ENCODE results near the gene ZBTB20. TPM values are rescaled to one million over a fixed set of nuclear protein-coding genes. Genes with fewer than 3 reads are reported as not detected.

Gene ZBTB20
- total RNA-seq, 1 donor from 2014 or later = 19.1 TPM

GRCh38 chr3:114338651-114339357 is 808.3 kb downstream of the ZBTB20 start:
- Mint-ChIP-seq H3K27ac (ENCODE audit: unreplicated experiment) (no peak overlapping the region), H3K9me3 (ENCODE audit: unreplicated experiment) (no peaks in the 10 kb centered on the region), H3K27me3 (ENCODE audit: unreplicated experiment) (peaks cover 3% of the 10 kb centered on the region), H3K4me3 (ENCODE audit: unreplicated experiment) (no peak overlapping the region), H3K4me1 (ENCODE audit: unreplicated experiment) (no peaks in the 10 kb centered on the region), H3K36me3 (ENCODE audit: unreplicated experiment) (peaks cover 4% of the 10 kb centered on the region)
- no peak for DNase-seq (ENCODE audit: extremely low spot score, unreplicated experiment)
- no peak for TF ChIP-seq CTCF (IDR thresholded peaks at IDR 0.05)

- peaks cover 12% of the 10 kb centered on the region for H3K36me3 Mint-ChIP-seq (ENCODE audit: unreplicated experiment)
- H3K27me3 Mint-ChIP-seq (ENCODE audit: unreplicated experiment) = peaks cover 3% of the 10 kb centered on the region
- H3K9me3 Mint-ChIP-seq (ENCODE audit: unreplicated experiment) = peaks cover 9% of the 10 kb centered on the region
- H3K27ac Mint-ChIP-seq (ENCODE audit: unreplicated experiment) = no peak overlapping the region
- H3K4me1 Mint-ChIP-seq (ENCODE audit: unreplicated experiment) = no peaks in the 10 kb centered on the region
- DNase-seq (ENCODE audit: extremely low spot score, unreplicated experiment) = no peak
- H3K4me3 Mint-ChIP-seq (ENCODE audit: unreplicated experiment) = no peak overlapping the region
- TF ChIP-seq CTCF (IDR thresholded peaks at IDR 0.05) = no peak
Measured at GRCh38 chr3:114336857-114337256, 810.2 kb downstream of the ZBTB20 start.

- H3K36me3 Mint-ChIP-seq (ENCODE audit: unreplicated experiment) = peaks cover 16% of the 10 kb centered on the region
- H3K4me3 Mint-ChIP-seq (ENCODE audit: unreplicated experiment) = no peak overlapping the region
- peaks cover 12% of the 10 kb centered on the region for H3K9me3 Mint-ChIP-seq (ENCODE audit: unreplicated experiment)
- H3K27me3 Mint-ChIP-seq (ENCODE audit: unreplicated experiment) = peaks cover 3% of the 10 kb centered on the region
- H3K27ac Mint-ChIP-seq (ENCODE audit: unreplicated experiment) = no peak overlapping the region
- no peak for DNase-seq (ENCODE audit: extremely low spot score, unreplicated experiment)
- peak; percentile 54 for TF ChIP-seq CTCF (IDR thresholded peaks at IDR 0.05)
- H3K4me1 Mint-ChIP-seq (ENCODE audit: unreplicated experiment) = no peaks in the 10 kb centered on the region
Measured at GRCh38 chr3:114336122-114336697, 810.9 kb downstream of the ZBTB20 start.

GRCh38 chr3:114333923-114334240 is 813.2 kb downstream of the ZBTB20 start:
- no peak overlapping the region for H3K27ac Mint-ChIP-seq (ENCODE audit: unreplicated experiment)
- H3K4me1 Mint-ChIP-seq (ENCODE audit: unreplicated experiment) = no peaks in the 10 kb centered on the region
- peaks cover 20% of the 10 kb centered on the region for H3K36me3 Mint-ChIP-seq (ENCODE audit: unreplicated experiment)
- no peak for DNase-seq (ENCODE audit: extremely low spot score, unreplicated experiment)
- H3K27me3 Mint-ChIP-seq (ENCODE audit: unreplicated experiment) = peaks cover 3% of the 10 kb centered on the region
- H3K4me3 Mint-ChIP-seq (ENCODE audit: unreplicated experiment) = no peak overlapping the region
- H3K9me3 Mint-ChIP-seq (ENCODE audit: unreplicated experiment) = peaks cover 12% of the 10 kb centered on the region
- no peak for TF ChIP-seq CTCF (IDR thresholded peaks at IDR 0.05)

- TF ChIP-seq CTCF (IDR thresholded peaks at IDR 0.05) = no peak
- H3K36me3 Mint-ChIP-seq (ENCODE audit: unreplicated experiment) = peaks cover 22% of the 10 kb centered on the region
- H3K9me3 Mint-ChIP-seq (ENCODE audit: unreplicated experiment) = peaks cover 12% of the 10 kb centered on the region
- no peak overlapping the region for H3K27ac Mint-ChIP-seq (ENCODE audit: unreplicated experiment)
- no peaks in the 10 kb centered on the region for H3K4me1 Mint-ChIP-seq (ENCODE audit: unreplicated experiment)
- DNase-seq (ENCODE audit: extremely low spot score, unreplicated experiment) = no peak
- peaks cover 3% of the 10 kb centered on the region for H3K27me3 Mint-ChIP-seq (ENCODE audit: unreplicated experiment)
- no peak overlapping the region for H3K4me3 Mint-ChIP-seq (ENCODE audit: unreplicated experiment)
Measured at GRCh38 chr3:114333180-114333922, 813.7 kb downstream of the ZBTB20 start.
